Measurements from ENCODE around the gene CLN3. TPM values are rescaled to one million over a fixed set of nuclear protein-coding genes. Genes with fewer than 3 reads are reported as not detected.
A peak's percentile ranks its signal among the peaks of the same experiment; 100 is the strongest.
"Not testable (repeated sequence)": the region's sequence is repeated elsewhere in the genome, so short reads cannot be mapped to it uniquely, and the experiment has no call there.

The CLN3 gene
- total RNA-seq, 1 experiment from 2014 or later: 19.7 TPM

DNA sequence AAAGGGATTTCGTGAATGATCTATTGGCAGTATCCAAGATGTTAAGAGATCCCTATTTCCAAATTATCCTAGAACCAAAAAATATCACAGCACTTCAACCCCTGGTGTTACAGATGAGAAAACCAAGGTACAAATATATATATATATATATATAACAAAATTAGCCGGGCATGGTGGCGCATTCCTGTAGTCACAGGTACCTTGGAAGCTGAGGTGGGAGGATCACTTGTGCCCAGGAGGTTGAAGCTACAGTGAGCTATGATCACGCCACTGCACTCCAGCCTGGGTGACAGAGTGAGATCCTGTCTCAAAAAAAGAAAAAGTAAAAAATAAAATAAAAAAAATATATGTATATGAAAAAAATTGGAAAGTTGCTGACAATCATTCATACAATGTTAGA lies 637 bp upstream of the CLN3 start:
- H3K27me3 Mint-ChIP-seq (ENCODE audit: insufficient read depth, unreplicated experiment): peaks cover 13% of the 10 kb centered on the region
- no peaks in the 10 kb centered on the region for H3K9me3 Mint-ChIP-seq (ENCODE audit: unreplicated experiment)
- TF ChIP-seq, protein P1, sequence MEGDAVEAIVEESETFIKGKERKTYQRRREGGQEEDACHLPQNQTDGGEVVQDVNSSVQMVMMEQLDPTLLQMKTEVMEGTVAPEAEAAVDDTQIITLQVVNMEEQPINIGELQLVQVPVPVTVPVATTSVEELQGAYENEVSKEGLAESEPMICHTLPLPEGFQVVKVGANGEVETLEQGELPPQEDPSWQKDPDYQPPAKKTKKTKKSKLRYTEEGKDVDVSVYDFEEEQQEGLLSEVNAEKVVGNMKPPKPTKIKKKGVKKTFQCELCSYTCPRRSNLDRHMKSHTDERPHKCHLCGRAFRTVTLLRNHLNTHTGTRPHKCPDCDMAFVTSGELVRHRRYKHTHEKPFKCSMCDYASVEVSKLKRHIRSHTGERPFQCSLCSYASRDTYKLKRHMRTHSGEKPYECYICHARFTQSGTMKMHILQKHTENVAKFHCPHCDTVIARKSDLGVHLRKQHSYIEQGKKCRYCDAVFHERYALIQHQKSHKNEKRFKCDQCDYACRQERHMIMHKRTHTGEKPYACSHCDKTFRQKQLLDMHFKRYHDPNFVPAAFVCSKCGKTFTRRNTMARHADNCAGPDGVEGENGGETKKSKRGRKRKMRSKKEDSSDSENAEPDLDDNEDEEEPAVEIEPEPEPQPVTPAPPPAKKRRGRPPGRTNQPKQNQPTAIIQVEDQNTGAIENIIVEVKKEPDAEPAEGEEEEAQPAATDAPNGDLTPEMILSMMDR (IDR thresholded peaks at IDR 0.05; ENCODE audit: unreplicated experiment): no peak
- intact Hi-C loops (cut with micrococcal nuclease): no loop called here
- ChIA-PET POLR2A (interaction anchor here (1.0 to 3.7 kb wide), 5 partner anchors 24 to 47 kb away, joined by 3 to 53 read pairs (median 9); partner anchors contain the start of gene NUPR1), CTCF (interaction anchor here (0.9 to 1.6 kb wide), 3 partner anchors 42 to 57 kb away, joined by 4 to 5 read pairs (median 4); no protein-coding TSS in a partner anchor)
- H3K4me1 Mint-ChIP-seq (ENCODE audit: insufficient read depth, unreplicated experiment): no peaks in the 10 kb centered on the region
- no TSS peak for BruUV-seq (replicated peaks)
- DNase-seq (ENCODE audit: unreplicated experiment): no peak
- peaks cover 17% of the 10 kb centered on the region for H3K36me3 Mint-ChIP-seq (ENCODE audit: insufficient read depth, unreplicated experiment)
- H3K4me3 Mint-ChIP-seq (ENCODE audit: unreplicated experiment): peak overlapping the region; percentile 91
- peak overlapping the region; percentile 100 for H3K27ac Mint-ChIP-seq (ENCODE audit: low read depth, unreplicated experiment)

DNA sequence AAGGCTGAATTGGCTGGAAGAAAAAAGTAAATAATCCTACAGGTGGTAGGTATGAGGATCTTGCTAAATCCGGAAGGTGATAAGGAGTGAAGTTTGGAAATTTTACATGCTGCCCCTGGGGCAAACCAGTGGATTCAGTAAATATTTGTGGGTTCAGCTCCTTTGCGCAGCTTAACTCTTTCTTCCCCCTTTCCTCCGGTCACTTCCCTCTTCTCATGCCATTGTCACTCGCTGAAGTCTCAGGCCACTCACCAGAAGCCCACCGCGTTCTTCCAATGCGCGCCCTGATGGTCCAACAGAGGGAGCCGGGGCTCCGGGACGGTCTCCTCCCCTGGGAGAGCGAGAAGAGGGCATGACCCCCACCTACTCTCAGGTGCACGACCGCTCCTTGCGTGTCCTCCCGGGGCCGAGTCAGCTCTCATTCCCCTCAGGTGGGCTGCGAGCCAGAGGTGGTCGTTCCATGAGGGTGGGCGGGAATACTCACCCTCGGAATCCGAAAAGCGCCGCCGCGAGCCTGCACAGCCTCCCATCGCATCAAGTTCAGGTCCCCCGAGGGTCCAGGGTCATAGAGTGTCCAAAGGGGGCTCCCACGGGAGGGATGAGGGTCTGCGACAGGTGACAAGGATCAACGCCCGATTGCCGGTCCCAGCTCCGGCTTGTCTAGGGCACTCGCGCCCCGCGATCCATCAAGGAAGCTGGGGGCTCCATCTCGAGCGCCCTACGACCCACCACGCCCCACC lies 474 bp downstream of the CLN3 start:
- H3K27ac Mint-ChIP-seq (ENCODE audit: low read depth, unreplicated experiment): peak overlapping the region; percentile 100
- peak; percentile 70 for DNase-seq (ENCODE audit: unreplicated experiment)
- POLR2A ChIA-PET: interaction anchor here (0.7 to 3.7 kb wide), 9 partner anchors 30 to 483 kb away, joined by 3 to 53 read pairs (median 9); partner anchors contain the start of genes NUPR1 and SPNS1
- peaks cover 26% of the 10 kb centered on the region for H3K36me3 Mint-ChIP-seq (ENCODE audit: insufficient read depth, unreplicated experiment)
- H3K27me3 Mint-ChIP-seq (ENCODE audit: insufficient read depth, unreplicated experiment): peaks cover 9% of the 10 kb centered on the region
- H3K4me1 Mint-ChIP-seq (ENCODE audit: insufficient read depth, unreplicated experiment): no peaks in the 10 kb centered on the region
- TF ChIP-seq, protein P1 (IDR thresholded peaks at IDR 0.05; ENCODE audit: unreplicated experiment): no peak
- intact Hi-C loops (cut with micrococcal nuclease): no loop called here
- H3K9me3 Mint-ChIP-seq (ENCODE audit: unreplicated experiment): no peaks in the 10 kb centered on the region
- H3K4me3 Mint-ChIP-seq (ENCODE audit: unreplicated experiment): peak overlapping the region; percentile 91
- CTCF ChIA-PET: interaction anchor here (0.6 to 1.6 kb wide), 9 partner anchors 9 to 461 kb away, joined by 3 to 6 read pairs (median 3); no protein-coding TSS in a partner anchor
- BruUV-seq (replicated peaks): TSS peak; percentile 54

DNA sequence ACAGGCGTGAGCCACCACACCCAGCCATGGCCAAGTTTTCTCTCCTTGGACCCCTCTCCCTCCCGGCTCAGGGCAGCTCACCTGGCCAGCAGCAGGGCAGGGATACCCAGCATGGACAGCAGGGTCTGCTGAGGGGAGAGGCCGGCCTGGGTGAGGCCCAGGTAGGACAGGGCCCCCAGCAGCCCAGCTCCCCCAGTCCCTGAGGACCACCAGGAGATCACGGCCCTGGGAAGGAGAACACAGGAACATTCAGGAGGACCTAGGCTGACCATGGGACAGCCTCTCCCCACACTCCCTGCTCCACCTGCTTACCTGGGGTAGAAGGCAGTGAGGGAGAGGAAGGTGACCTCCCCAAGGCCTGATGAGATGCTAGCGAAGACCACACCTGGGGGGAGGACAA lies 5.6 kb downstream of the CLN3 start:
- DNase-seq (ENCODE audit: unreplicated experiment): no peak
- Mint-ChIP-seq H3K27me3 (ENCODE audit: insufficient read depth, unreplicated experiment) (no peaks in the 10 kb centered on the region), H3K4me3 (ENCODE audit: unreplicated experiment) (no peak overlapping the region), H3K36me3 (ENCODE audit: insufficient read depth, unreplicated experiment) (peaks cover 51% of the 10 kb centered on the region), H3K27ac (ENCODE audit: low read depth, unreplicated experiment) (no peak overlapping the region), H3K9me3 (ENCODE audit: unreplicated experiment) (no peaks in the 10 kb centered on the region), H3K4me1 (ENCODE audit: insufficient read depth, unreplicated experiment) (no peaks in the 10 kb centered on the region)
- intact Hi-C loops (cut with micrococcal nuclease): no loop called here
- CTCF ChIA-PET: no interaction called here
- TF ChIP-seq, protein P1 (IDR thresholded peaks at IDR 0.05; ENCODE audit: unreplicated experiment): no peak
- POLR2A ChIA-PET: no interaction called here
- BruUV-seq (replicated peaks): no TSS peak

DNA sequence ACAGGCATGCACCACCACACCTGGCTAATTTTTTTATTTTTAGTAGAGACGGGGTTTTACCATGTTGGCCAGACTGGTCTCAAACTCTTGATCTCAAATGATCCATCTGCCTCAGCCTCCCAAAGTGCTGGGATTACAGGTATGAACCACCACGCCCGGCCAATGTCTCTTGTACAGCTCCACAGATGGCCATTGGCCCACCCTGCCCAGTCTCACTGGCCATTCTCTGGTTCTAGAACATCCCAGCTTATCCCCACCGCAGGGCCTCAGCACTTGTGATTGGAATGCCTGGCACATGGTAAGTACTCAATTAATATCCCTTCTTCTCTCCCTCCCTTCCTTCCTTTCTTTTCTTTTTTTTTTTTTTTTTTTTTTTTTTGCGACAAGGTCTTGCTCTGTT lies 8.5 kb downstream of the CLN3 start:
- ChIA-PET POLR2A (interaction anchor here (0.6 kb wide), 1 partner anchor 12 kb away, joined by 3 read pairs; no protein-coding TSS in a partner anchor), CTCF (interaction anchor here (0.7 to 0.8 kb wide), 2 partner anchors 8 to 400 kb away, joined by 3 read pairs; no protein-coding TSS in a partner anchor)
- H3K9me3 Mint-ChIP-seq (ENCODE audit: unreplicated experiment); intact Hi-C loops (cut with micrococcal nuclease); H3K4me3 Mint-ChIP-seq (ENCODE audit: unreplicated experiment); BruUV-seq (replicated peaks); H3K27ac Mint-ChIP-seq (ENCODE audit: low read depth, unreplicated experiment); DNase-seq (ENCODE audit: unreplicated experiment); H3K27me3 Mint-ChIP-seq (ENCODE audit: insufficient read depth, unreplicated experiment); H3K4me1 Mint-ChIP-seq (ENCODE audit: insufficient read depth, unreplicated experiment): not testable (repeated sequence)
- H3K36me3 Mint-ChIP-seq (ENCODE audit: insufficient read depth, unreplicated experiment): peaks cover 47% of the 10 kb centered on the region
